HEK293 (cell line): ENCODE data around the gene PEX10.

Source experiments
- CTCF ChIA-PET: fragments of 350-600 bp; formaldehyde crosslinking; extraction: SDS; loops from one replicate; lab custom pipeline; 2021; ENCODE audit warnings: antibody characterized with exemption; lab: Yijun Ruan, JAX
- POLR2A ChIA-PET: fragments of 300-600 bp; formaldehyde crosslinking; extraction: SDS; loops from one replicate; lab custom pipeline; 2020; ENCODE audit warnings: antibody characterized with exemption, inconsistent platforms; lab: Yijun Ruan, JAX
- H3K27ac ChIP-seq: fragments of 200-500 bp; sonication (Bioruptor generic); 2 replicates; pipeline ENCODE4 v1.5.1; 2014; ENCODE audit warnings: low read depth, low read length, control low read depth, inconsistent platforms; ENCODE audit errors: extremely low read depth
- H3K36me3 ChIP-seq, 2 experiments: fragments of 200-500 bp in 1 of 2; sonication (Bioruptor generic) in 1 of 2; 1 replicate in 1 of 2; 2 replicates in 1 of 2; pipeline ENCODE4 v1.5.1; 2014 to 2017; ENCODE audit warnings: inconsistent platforms in 2 of 2, low read length in 2 of 2; ENCODE audit not compliant: control insufficient read depth in 2 of 2, insufficient read depth in 1 of 2
- H3K4me1 ChIP-seq: fragments of 200-500 bp; sonication (Bioruptor generic); 2 replicates; pipeline ENCODE4 v1.5.1; 2014; ENCODE audit warnings: mild to moderate bottlenecking, low read length, inconsistent platforms; ENCODE audit not compliant: control insufficient read depth, insufficient read depth
- H3K4me3 ChIP-seq: 2 replicates; pipeline ENCODE4 v1.5.1; 2011; ENCODE audit warnings: low read depth, mild to moderate bottlenecking, control low read depth, low read length, moderate library complexity
- H3K9me3 ChIP-seq: fragments of 200-500 bp; sonication (Bioruptor generic); 2 replicates; pipeline ENCODE4 v1.5.1; 2014; ENCODE audit warnings: low read depth, low read length, inconsistent platforms; ENCODE audit not compliant: control insufficient read depth, insufficient read depth
- CTCF ChIP-seq: fragments of 450-650 bp; formaldehyde crosslinking; IDR thresholded peaks from 2 replicates; pipeline ENCODE4 v1.5.1; 2016; ENCODE audit warnings: missing biosample characterization, missing genetic modification characterization
- KLF1 ChIP-seq: fragments of 450-650 bp; formaldehyde crosslinking; IDR thresholded peaks from 2 replicates; pipeline ENCODE4 v1.5.1; 2016; ENCODE audit warnings: missing biosample characterization, missing genetic modification characterization
- KLF7 ChIP-seq: fragments of 450-650 bp; formaldehyde crosslinking; IDR thresholded peaks from 2 replicates; pipeline ENCODE4 v1.5.1; 2016; ENCODE audit warnings: missing biosample characterization, missing genetic modification characterization, borderline replicate concordance
- REST ChIP-seq: fragments of 450-650 bp; formaldehyde crosslinking; IDR thresholded peaks from 2 replicates; pipeline ENCODE4 v1.5.1; 2016; ENCODE audit warnings: missing biosample characterization, missing genetic modification characterization
- SCRT1 ChIP-seq: fragments of 450-650 bp; formaldehyde crosslinking; IDR thresholded peaks from 2 replicates; pipeline ENCODE4 v1.5.1; 2016; ENCODE audit warnings: missing biosample characterization, missing genetic modification characterization, borderline replicate concordance
- ZIC2 ChIP-seq: fragments of 450-650 bp; formaldehyde crosslinking; IDR thresholded peaks from 2 replicates; pipeline ENCODE4 v1.5.1; 2016; ENCODE audit warnings: missing biosample characterization, missing genetic modification characterization
- ZNF10 ChIP-seq: fragments of 450-650 bp; formaldehyde crosslinking; IDR thresholded peaks from 2 replicates; pipeline ENCODE4 v1.5.1; 2017; ENCODE audit warnings: missing biosample characterization, missing genetic modification characterization
- ZNF155 ChIP-seq: fragments of 450-650 bp; formaldehyde crosslinking; IDR thresholded peaks from 2 replicates; pipeline ENCODE4 v1.5.1; 2016; ENCODE audit warnings: missing biosample characterization, missing genetic modification characterization
- ZNF169 ChIP-seq: fragments of 450-650 bp; formaldehyde crosslinking; IDR thresholded peaks from 2 replicates; pipeline ENCODE4 v1.5.1; 2016; ENCODE audit warnings: missing biosample characterization, missing genetic modification characterization
- ZNF214 ChIP-seq: fragments of 450-650 bp; formaldehyde crosslinking; IDR thresholded peaks from 2 replicates; pipeline ENCODE4 v1.5.1; 2017; ENCODE audit warnings: missing biosample characterization, mild to moderate bottlenecking, missing genetic modification characterization, borderline replicate concordance
- ZNF26 ChIP-seq: fragments of 450-650 bp; formaldehyde crosslinking; IDR thresholded peaks from 2 replicates; pipeline ENCODE4 v1.5.1; 2016; ENCODE audit warnings: missing biosample characterization, missing genetic modification characterization
- ZNF366 ChIP-seq: fragments of 450-650 bp; formaldehyde crosslinking; conservative IDR thresholded peaks from 2 replicates; pipeline ENCODE4 v1.5.1; 2016; ENCODE audit warnings: missing biosample characterization, missing genetic modification characterization
- ZNF404 ChIP-seq: fragments of 450-650 bp; formaldehyde crosslinking; IDR thresholded peaks from 2 replicates; pipeline ENCODE4 v1.5.1; 2017; ENCODE audit warnings: missing biosample characterization, missing genetic modification characterization
- ZNF48 ChIP-seq: fragments of 450-650 bp; formaldehyde crosslinking; IDR thresholded peaks from 2 replicates; pipeline ENCODE4 v1.5.1; 2016; ENCODE audit warnings: missing biosample characterization, missing genetic modification characterization
- ZNF654 ChIP-seq: fragments of 450-650 bp; formaldehyde crosslinking; IDR thresholded peaks from 2 replicates; pipeline ENCODE4 v1.5.1; 2016; ENCODE audit warnings: low read depth, missing biosample characterization, missing genetic modification characterization
- ZNF837 ChIP-seq: fragments of 450-650 bp; formaldehyde crosslinking; IDR thresholded peaks from 2 replicates; pipeline ENCODE4 v1.5.1; 2016; ENCODE audit warnings: missing biosample characterization, missing genetic modification characterization
- ZSCAN30 ChIP-seq: fragments of 450-650 bp; IDR thresholded peaks from 2 replicates; pipeline ENCODE4 v1.5.1; 2018; ENCODE audit warnings: missing biosample characterization, mild to moderate bottlenecking, missing genetic modification characterization, moderate library complexity
- TF ChIP-seq, protein P1 (sequence below): fragments of 450-650 bp; formaldehyde crosslinking; IDR thresholded peaks from 2 replicates; pipeline ENCODE4 v1.5.1; 2016; ENCODE audit warnings: missing biosample characterization, missing genetic modification characterization
- TF ChIP-seq, protein P2 (sequence below): fragments of 450-650 bp; formaldehyde crosslinking; IDR thresholded peaks from 2 replicates; pipeline ENCODE4 v1.5.1; 2016; ENCODE audit warnings: missing biosample characterization, missing genetic modification characterization
- TF ChIP-seq, protein P3 (sequence below): fragments of 450-650 bp; formaldehyde crosslinking; IDR thresholded peaks from 2 replicates; pipeline ENCODE4 v1.5.1; 2017; ENCODE audit warnings: missing biosample characterization, missing genetic modification characterization

The PEX10 gene

GRCh38 chr1:2377751-2378440 lies 34.5 kb downstream of the PEX10 start (continued):
- TF ChIP-seq, protein P1, sequence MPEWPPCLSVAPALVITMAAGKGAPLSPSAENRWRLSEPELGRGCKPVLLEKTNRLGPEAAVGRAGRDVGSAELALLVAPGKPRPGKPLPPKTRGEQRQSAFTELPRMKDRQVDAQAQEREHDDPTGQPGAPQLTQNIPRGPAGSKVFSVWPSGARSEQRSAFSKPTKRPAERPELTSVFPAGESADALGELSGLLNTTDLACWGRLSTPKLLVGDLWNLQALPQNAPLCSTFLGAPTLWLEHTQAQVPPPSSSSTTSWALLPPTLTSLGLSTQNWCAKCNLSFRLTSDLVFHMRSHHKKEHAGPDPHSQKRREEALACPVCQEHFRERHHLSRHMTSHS (tag by site-specific recombination) = no peak
- TF ChIP-seq, protein P2, sequence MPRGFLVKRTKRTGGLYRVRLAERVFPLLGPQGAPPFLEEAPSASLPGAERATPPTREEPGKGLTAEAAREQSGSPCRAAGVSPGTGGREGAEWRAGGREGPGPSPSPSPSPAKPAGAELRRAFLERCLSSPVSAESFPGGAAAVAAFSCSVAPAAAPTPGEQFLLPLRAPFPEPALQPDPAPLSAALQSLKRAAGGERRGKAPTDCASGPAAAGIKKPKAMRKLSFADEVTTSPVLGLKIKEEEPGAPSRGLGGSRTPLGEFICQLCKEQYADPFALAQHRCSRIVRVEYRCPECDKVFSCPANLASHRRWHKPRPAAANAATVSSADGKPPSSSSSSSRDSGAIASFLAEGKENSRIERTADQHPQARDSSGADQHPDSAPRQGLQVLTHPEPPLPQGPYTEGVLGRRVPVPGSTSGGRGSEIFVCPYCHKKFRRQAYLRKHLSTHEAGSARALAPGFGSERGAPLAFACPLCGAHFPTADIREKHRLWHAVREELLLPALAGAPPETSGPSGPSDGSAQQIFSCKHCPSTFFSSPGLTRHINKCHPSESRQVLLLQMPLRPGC = no peak
- TF ChIP-seq ZNF48 (tag by site-specific recombination) = no peak
- TF ChIP-seq ZNF404 (tag by site-specific recombination) = no peak
- no peak for TF ChIP-seq REST (tag by site-specific recombination)
- no peak for TF ChIP-seq ZNF214 (tag by site-specific recombination)
- no peak for TF ChIP-seq SCRT1
- TF ChIP-seq ZNF837 (tag by site-specific recombination) = no peak
- TF ChIP-seq ZNF155 (tag by site-specific recombination) = no peak
- TF ChIP-seq, all 188 proteins: peak for 0

DNA sequence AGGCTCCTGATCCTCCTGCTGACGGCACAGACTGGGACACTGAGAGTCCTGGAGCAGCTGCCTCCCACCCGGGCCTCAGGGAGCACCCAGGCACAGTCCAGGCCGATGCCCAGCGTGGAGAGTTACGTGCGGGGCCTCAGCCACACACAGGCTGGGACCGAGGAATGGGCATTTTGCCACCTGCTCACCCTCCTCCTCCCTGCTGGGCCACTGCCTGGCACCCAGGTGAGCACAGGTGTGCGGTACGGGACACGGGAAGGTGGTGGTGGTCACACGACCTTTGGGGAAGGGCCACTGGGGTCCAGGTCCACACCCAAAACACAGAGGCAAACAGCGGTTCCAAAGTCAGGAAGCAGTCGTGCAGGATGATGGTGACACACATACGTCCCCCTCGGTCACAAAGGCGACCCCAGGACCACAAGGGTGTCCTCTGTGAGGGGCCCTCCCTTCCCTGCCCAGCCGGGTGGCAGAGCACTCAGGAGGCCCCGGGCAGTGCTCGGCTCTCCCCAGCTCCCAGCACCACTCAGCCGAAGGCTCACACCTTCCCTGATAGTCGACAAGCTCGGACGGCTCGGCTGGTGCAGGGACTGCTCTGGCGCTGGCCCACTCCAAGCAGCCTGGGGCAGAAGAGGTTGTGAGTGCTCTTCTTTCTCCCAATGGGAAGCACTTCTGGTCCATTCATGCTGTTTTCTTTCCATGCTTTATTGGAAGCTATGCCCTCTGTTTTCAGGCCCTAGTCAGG lies 35.3 kb downstream of the PEX10 start:
- Histone ChIP-seq H3K9me3 (no peaks in the 10 kb centered on the region), H3K27ac (no peak overlapping the region), H3K4me1 (no peaks in the 10 kb centered on the region), H3K4me3 (no peak overlapping the region), H3K36me3 (peaks cover 0 to 7% of the 10 kb centered on the region in 2 experiments; a peak in 1 of 3 replicates)
- ChIA-PET CTCF (interaction anchor here (1.6 to 3.6 kb wide), 2 partner anchors 182 to 202 kb away, joined by 4 to 23 read pairs; partner anchors contain the start of gene FAAP20), POLR2A (no interaction called here)
- TF ChIP-seq ZNF366 (no peak), ZSCAN30 (tag by site-specific recombination) (no peak), KLF1 (tag by site-specific recombination) (no peak), ZIC2 (tag by site-specific recombination) (no peak), KLF7 (tag by site-specific recombination) (no peak), REST (tag by site-specific recombination) (no peak), ZNF26 (tag by site-specific recombination) (no peak), ZNF654 (no peak), ZNF169 (no peak), ZNF10 (tag by site-specific recombination) (no peak), CTCF (tag by site-specific recombination) (no peak)
- TF ChIP-seq, protein P3, sequence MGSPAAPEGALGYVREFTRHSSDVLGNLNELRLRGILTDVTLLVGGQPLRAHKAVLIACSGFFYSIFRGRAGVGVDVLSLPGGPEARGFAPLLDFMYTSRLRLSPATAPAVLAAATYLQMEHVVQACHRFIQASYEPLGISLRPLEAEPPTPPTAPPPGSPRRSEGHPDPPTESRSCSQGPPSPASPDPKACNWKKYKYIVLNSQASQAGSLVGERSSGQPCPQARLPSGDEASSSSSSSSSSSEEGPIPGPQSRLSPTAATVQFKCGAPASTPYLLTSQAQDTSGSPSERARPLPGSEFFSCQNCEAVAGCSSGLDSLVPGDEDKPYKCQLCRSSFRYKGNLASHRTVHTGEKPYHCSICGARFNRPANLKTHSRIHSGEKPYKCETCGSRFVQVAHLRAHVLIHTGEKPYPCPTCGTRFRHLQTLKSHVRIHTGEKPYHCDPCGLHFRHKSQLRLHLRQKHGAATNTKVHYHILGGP (tag by site-specific recombination) = no peak
